Loucy (cell line): ENCODE data around the gene FMN2.

ENCODE experiments used
- EZH2phosphoT487 ChIP-seq: fragments of 200-600 bp; IDR thresholded peaks from 2 replicates; pipeline ENCODE4 v1.6.1; 2018; ENCODE audit warnings: antibody characterized with exemption, mild to moderate bottlenecking, moderate library complexity, borderline replicate concordance
- TF ChIP-seq, protein P1 (sequence below): fragments of 200-600 bp; sonication (generic); conservative IDR thresholded peaks from 2 replicates; pipeline ENCODE4 v1.5.1; 2014; ENCODE audit warnings: mild to moderate bottlenecking, antibody characterized with exemption, low read length

GRCh38 chr1:240099748-240100147 is 8.1 kb downstream of the FMN2 start:
- TF ChIP-seq, protein P1, sequence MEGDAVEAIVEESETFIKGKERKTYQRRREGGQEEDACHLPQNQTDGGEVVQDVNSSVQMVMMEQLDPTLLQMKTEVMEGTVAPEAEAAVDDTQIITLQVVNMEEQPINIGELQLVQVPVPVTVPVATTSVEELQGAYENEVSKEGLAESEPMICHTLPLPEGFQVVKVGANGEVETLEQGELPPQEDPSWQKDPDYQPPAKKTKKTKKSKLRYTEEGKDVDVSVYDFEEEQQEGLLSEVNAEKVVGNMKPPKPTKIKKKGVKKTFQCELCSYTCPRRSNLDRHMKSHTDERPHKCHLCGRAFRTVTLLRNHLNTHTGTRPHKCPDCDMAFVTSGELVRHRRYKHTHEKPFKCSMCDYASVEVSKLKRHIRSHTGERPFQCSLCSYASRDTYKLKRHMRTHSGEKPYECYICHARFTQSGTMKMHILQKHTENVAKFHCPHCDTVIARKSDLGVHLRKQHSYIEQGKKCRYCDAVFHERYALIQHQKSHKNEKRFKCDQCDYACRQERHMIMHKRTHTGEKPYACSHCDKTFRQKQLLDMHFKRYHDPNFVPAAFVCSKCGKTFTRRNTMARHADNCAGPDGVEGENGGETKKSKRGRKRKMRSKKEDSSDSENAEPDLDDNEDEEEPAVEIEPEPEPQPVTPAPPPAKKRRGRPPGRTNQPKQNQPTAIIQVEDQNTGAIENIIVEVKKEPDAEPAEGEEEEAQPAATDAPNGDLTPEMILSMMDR = no peak
- TF ChIP-seq EZH2phosphoT487 = no peak
